Transverse colon (tissue), 4 donors: ENCODE data around the gene RASAL1.

Experiments used
- POLR2AphosphoS5 ChIP-seq, 3 donors: sonication (generic); formaldehyde crosslinking; IDR thresholded peaks; one replicate each; pipeline ENCODE4 v1.6.1; 2016; ENCODE audit warnings: antibody characterized with exemption in 3 of 3
- TF ChIP-seq, protein P1 (sequence below), 5 experiments: fragments of 200-600 bp in 3 of 5; fragments of 450-650 bp in 2 of 5; sonication (generic) in 3 of 5; IDR thresholded peaks; 1 replicate in 2 of 5; 2 replicates in 3 of 5; pipeline ENCODE4 v1.5.1; 2016 to 2017; ENCODE audit warnings: antibody characterized with exemption in 5 of 5, inconsistent platforms in 3 of 5, mild to moderate bottlenecking in 2 of 5, moderate library complexity in 1 of 5

DNA sequence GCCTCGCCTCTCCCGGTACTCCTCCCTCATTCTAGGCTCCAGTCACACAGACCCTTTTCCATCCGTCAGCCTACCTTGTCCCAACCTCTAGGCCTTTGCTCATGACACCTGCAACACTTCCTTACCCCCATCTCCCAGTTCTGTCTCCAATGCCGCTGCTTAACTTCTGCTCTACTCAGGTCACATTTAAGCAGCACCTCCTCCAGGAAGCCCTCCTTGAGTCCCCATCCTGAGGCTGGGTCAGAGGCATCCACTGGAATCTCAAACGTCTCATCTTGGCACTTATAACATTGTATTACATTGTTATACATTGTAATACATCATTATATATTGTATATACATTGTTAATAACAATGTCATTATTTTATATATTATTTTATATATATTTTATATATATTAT lies 32.8 kb downstream of the RASAL1 start:
- TF ChIP-seq, protein P1, sequence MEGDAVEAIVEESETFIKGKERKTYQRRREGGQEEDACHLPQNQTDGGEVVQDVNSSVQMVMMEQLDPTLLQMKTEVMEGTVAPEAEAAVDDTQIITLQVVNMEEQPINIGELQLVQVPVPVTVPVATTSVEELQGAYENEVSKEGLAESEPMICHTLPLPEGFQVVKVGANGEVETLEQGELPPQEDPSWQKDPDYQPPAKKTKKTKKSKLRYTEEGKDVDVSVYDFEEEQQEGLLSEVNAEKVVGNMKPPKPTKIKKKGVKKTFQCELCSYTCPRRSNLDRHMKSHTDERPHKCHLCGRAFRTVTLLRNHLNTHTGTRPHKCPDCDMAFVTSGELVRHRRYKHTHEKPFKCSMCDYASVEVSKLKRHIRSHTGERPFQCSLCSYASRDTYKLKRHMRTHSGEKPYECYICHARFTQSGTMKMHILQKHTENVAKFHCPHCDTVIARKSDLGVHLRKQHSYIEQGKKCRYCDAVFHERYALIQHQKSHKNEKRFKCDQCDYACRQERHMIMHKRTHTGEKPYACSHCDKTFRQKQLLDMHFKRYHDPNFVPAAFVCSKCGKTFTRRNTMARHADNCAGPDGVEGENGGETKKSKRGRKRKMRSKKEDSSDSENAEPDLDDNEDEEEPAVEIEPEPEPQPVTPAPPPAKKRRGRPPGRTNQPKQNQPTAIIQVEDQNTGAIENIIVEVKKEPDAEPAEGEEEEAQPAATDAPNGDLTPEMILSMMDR (IDR thresholded peaks at IDR 0.05): no peak
- TF ChIP-seq POLR2AphosphoS5 (IDR thresholded peaks at IDR 0.05): no peak
